ENCODE data around the gene SERPINB2. TPM values are rescaled to one million over a fixed set of nuclear protein-coding genes. Genes with fewer than 3 reads are reported as not detected.

Gene SERPINB2
- total RNA-seq, 1 donor from 2014 or later, result 4.1 TPM

GRCh38 chr18:63879709-63880108, 7.8 kb upstream of the SERPINB2 start:
- TF ChIP-seq CTCF (IDR thresholded peaks at IDR 0.05; ENCODE audit: insufficient read depth, low read length, poor library complexity, severe bottlenecking), result no peak
- Histone ChIP-seq H3K36me3 (ENCODE audit: control insufficient read depth, insufficient read depth, low read length) (no peaks in the 10 kb centered on the region), H3K27me3 (ENCODE audit: control insufficient read depth, insufficient read depth, low read length) (no peaks in the 10 kb centered on the region), H3K4me3 (ENCODE audit: low read depth, low read length) (no peak overlapping the region)
- no peak for DNase-seq (ENCODE audit: low read depth)

- H3K27me3 ChIP-seq (ENCODE audit: control insufficient read depth, insufficient read depth, low read length), result no peaks in the 10 kb centered on the region
- H3K36me3 ChIP-seq (ENCODE audit: control insufficient read depth, insufficient read depth, low read length), result no peaks in the 10 kb centered on the region
- DNase-seq (ENCODE audit: low read depth), result no peak
- no peak for TF ChIP-seq CTCF (IDR thresholded peaks at IDR 0.05; ENCODE audit: insufficient read depth, low read length, poor library complexity, severe bottlenecking)
- no peak overlapping the region for H3K4me3 ChIP-seq (ENCODE audit: low read depth, low read length)
These were observed 5.7 kb upstream of the SERPINB2 start for GRCh38 chr18:63881851-63882250.

- peak; percentile 95 for DNase-seq (ENCODE audit: low read depth)
- H3K36me3 ChIP-seq (ENCODE audit: control insufficient read depth, insufficient read depth, low read length), result no peaks in the 10 kb centered on the region
These were observed 5.0 kb upstream of the SERPINB2 start for GRCh38 chr18:63882333-63883141.

GRCh38 chr18:63883617-63884016, 3.9 kb upstream of the SERPINB2 start:
- no peak for DNase-seq (ENCODE audit: low read depth)
- no peak for TF ChIP-seq CTCF (IDR thresholded peaks at IDR 0.05; ENCODE audit: insufficient read depth, low read length, poor library complexity, severe bottlenecking)

More at GRCh38 chr18:63882333-63883141, 5.0 kb upstream of the SERPINB2 start:
- Histone ChIP-seq H3K27me3 (ENCODE audit: control insufficient read depth, insufficient read depth, low read length) (no peaks in the 10 kb centered on the region), H3K4me3 (ENCODE audit: low read depth, low read length) (no peak overlapping the region)
- no peak for TF ChIP-seq CTCF (IDR thresholded peaks at IDR 0.05; ENCODE audit: insufficient read depth, low read length, poor library complexity, severe bottlenecking)

GRCh38 chr18:63888470-63889190, 1.1 kb downstream of the SERPINB2 start:
- H3K36me3 ChIP-seq (ENCODE audit: control insufficient read depth, insufficient read depth, low read length), result no peaks in the 10 kb centered on the region
- no peak overlapping the region for H3K4me3 ChIP-seq (ENCODE audit: low read depth, low read length)
- H3K27me3 ChIP-seq (ENCODE audit: control insufficient read depth, insufficient read depth, low read length), result no peaks in the 10 kb centered on the region
- no peak for TF ChIP-seq CTCF (IDR thresholded peaks at IDR 0.05; ENCODE audit: insufficient read depth, low read length, poor library complexity, severe bottlenecking)
- no peak for DNase-seq (ENCODE audit: low read depth)

More at GRCh38 chr18:63883617-63884016, 3.9 kb upstream of the SERPINB2 start:
- Histone ChIP-seq H3K27me3 (ENCODE audit: control insufficient read depth, insufficient read depth, low read length) (no peaks in the 10 kb centered on the region), H3K4me3 (ENCODE audit: low read depth, low read length) (no peak overlapping the region), H3K36me3 (ENCODE audit: control insufficient read depth, insufficient read depth, low read length) (no peaks in the 10 kb centered on the region)

All from kidney epithelial cell (primary cell).